K562 (cell line): ENCODE data around the gene UBE2E2. TPM values are rescaled to one million over a fixed set of nuclear protein-coding genes. Genes with fewer than 3 reads are reported as not detected.

Experiments
- ATAC-seq: fragments of 200-7000 bp; cut with Tn5 transposase; 3 replicates; pipeline ENCODE4 v1.9.1; 2020; ENCODE audit warnings: moderate library complexity
- BruUV-seq: library from RNA; stranded (reverse); fragments of 400-500 nt; replicated peaks from 2 replicates; lab custom pipeline; 2021; lab: Mats Ljungman, UMichigan
- CTCF ChIA-PET: fragments of 300-600 bp; formaldehyde crosslinking; extraction: SDS; loops from one replicate; lab custom pipeline; 2021; ENCODE audit warnings: low intra/inter-chr PET ratio; lab: Yijun Ruan, JAX
- POLR2A ChIA-PET: fragments of 300-600, 350-650 bp; sonication (Branson Sonifier 250); formaldehyde crosslinking; extraction: SDS; loops from one replicate; lab custom pipeline; 2021; ENCODE audit warnings: antibody characterized with exemption, inconsistent platforms; lab: Yijun Ruan, JAX
- DNase-seq, 4 experiments: peaks; one replicate each; pipeline versions ENCODE4 v3.0.0 to v3.0.0-alpha.2; 2011 to 2018; ENCODE audit warnings: low spot score in 3 of 4, mixed read lengths in 3 of 4; ENCODE audit errors: extremely low read depth in 1 of 4
- FAIRE-seq: peaks from 2 replicates; lab custom pipeline; 2011; peaks lifted over from hg19 to GRCh38; lab: Jason Lieb, UNC
- H2AFZ ChIP-seq: 2 replicates; pipeline ENCODE4 v1.6.0; 2011; ENCODE audit warnings: low read depth, low read length, control low read depth, inconsistent platforms
- H3K27ac ChIP-seq: fragments of 200-600 bp; 3 replicates; pipeline ENCODE4 v1.8.0; 2011; ENCODE audit warnings: low read depth, mild to moderate bottlenecking, control low read depth, inconsistent platforms, low read length, moderate library complexity, mixed read lengths; ENCODE audit errors: extremely low read depth
- H3K27me3 ChIP-seq, 2 experiments: fragments of 300-600 bp in 1 of 2; 2 replicates in 1 of 2; 3 replicates in 1 of 2; pipeline versions ENCODE4 v1.6.0 to v1.8.0; 2011; ENCODE audit warnings: inconsistent platforms in 2 of 2, low read length in 2 of 2, mild to moderate bottlenecking in 1 of 2, mixed read lengths in 1 of 2, moderate library complexity in 1 of 2; ENCODE audit not compliant: control insufficient read depth in 2 of 2, insufficient read depth in 2 of 2
- H3K36me3 ChIP-seq: fragments of 300-600 bp; 3 replicates; pipeline ENCODE4 v1.8.0; 2011; ENCODE audit warnings: mild to moderate bottlenecking, low read length, inconsistent platforms; ENCODE audit not compliant: control insufficient read depth, insufficient read depth
- H3K4me1 ChIP-seq, 2 experiments: fragments of 200-600 bp in 1 of 2; replicated peaks in 1 of 2; 2 replicates in 1 of 2; 3 replicates in 1 of 2; pipeline versions ENCODE4 v1.5.1 to v1.8.0; 2011; ENCODE audit warnings: inconsistent platforms in 2 of 2, low read length in 2 of 2, mild to moderate bottlenecking in 1 of 2, mixed read lengths in 1 of 2, moderate library complexity in 1 of 2; ENCODE audit not compliant: control insufficient read depth in 2 of 2, insufficient read depth in 2 of 2
- H3K4me2 ChIP-seq: 2 replicates; pipeline ENCODE4 v1.6.1; 2011; ENCODE audit warnings: low read length, control low read depth, inconsistent platforms, mixed read lengths; ENCODE audit not compliant: insufficient read depth
- H3K4me3 ChIP-seq: fragments of 200-600 bp; sonication (generic), shearing (Covaris generic); 2 replicates; pipeline ENCODE4 v1.5.1; 2016; ENCODE audit warnings: control low read depth, inconsistent platforms
- H3K79me2 ChIP-seq: fragments of 200-600 bp; 3 replicates; pipeline ENCODE4 v1.8.0; 2011; ENCODE audit warnings: low read length, inconsistent platforms; ENCODE audit not compliant: control insufficient read depth, insufficient read depth
- H3K9ac ChIP-seq, 2 experiments: 2 replicates each; pipeline versions ENCODE4 v1.6.0 to v1.6.1; 2011; ENCODE audit warnings: low read depth in 2 of 2, low read length in 2 of 2, control low read depth in 1 of 2, inconsistent platforms in 1 of 2, mild to moderate bottlenecking in 1 of 2, mixed read lengths in 1 of 2; ENCODE audit not compliant: insufficient read depth in 1 of 2
- H3K9me1 ChIP-seq: one replicate; pipeline ENCODE4 v1.6.0; 2011; ENCODE audit warnings: inconsistent platforms, mild to moderate bottlenecking, low read length, moderate library complexity; ENCODE audit not compliant: control insufficient read depth, insufficient read depth
- H3K9me3 ChIP-seq: replicated peaks from 2 replicates; pipeline ENCODE4 v1.5.1; 2011; ENCODE audit warnings: low read depth, low read length, inconsistent platforms; ENCODE audit not compliant: control insufficient read depth, insufficient read depth
- H4K20me1 ChIP-seq: replicated peaks from 2 replicates; pipeline ENCODE4 v1.6.1; 2011; ENCODE audit warnings: low read length, inconsistent platforms, mixed read lengths; ENCODE audit not compliant: control insufficient read depth, insufficient read depth
- ARID3A ChIP-seq: IDR thresholded peaks from 2 replicates; pipeline ENCODE4 v1.6.1; 2012; ENCODE audit warnings: low read depth, low read length, improper control_type of control experiment, borderline replicate concordance
- MCM5 ChIP-seq: fragments of 450-650 bp; IDR thresholded peaks from 2 replicates; pipeline ENCODE4 v1.6.1; 2016; ENCODE audit warnings: low read depth
- MLLT1 ChIP-seq, 2 experiments: fragments of 450-650 bp; IDR thresholded peaks; 2 replicates each; pipeline ENCODE4 v1.6.1; 2016
- SREBF1 ChIP-seq: fragments of 150-350 bp; IDR thresholded peaks from 2 replicates; pipeline ENCODE4 v1.6.1; 2014; ENCODE audit warnings: antibody characterized with exemption, low read depth, low read length, borderline replicate concordance
- ZNF217 ChIP-seq: sonication (generic); formaldehyde crosslinking; IDR thresholded peaks from 2 replicates; pipeline ENCODE4 v1.8.0; 2022; ENCODE audit warnings: mild to moderate bottlenecking, missing genetic modification reagents
- ZNF436 ChIP-seq: fragments of 250-450, 450-650 bp; sonication (Bioruptor Pico); formaldehyde crosslinking; IDR thresholded peaks from 2 replicates; pipeline ENCODE4 v1.7.0; 2020; ENCODE audit warnings: mild to moderate bottlenecking
- ZNF77 ChIP-seq: fragments of 250-450 bp; sonication (Bioruptor Pico); IDR thresholded peaks from 2 replicates; pipeline ENCODE4 v1.5.0; 2020
- WGBS: fragments of 100-300 bp; shearing (Covaris generic); methylation state at CpG from one replicate; pipeline ENCODE4 v1.1.6; 2016; ENCODE audit warnings: low coverage, mixed read lengths; ENCODE audit not compliant: insufficient coverage; ENCODE audit errors: missing lambda C conversion rate; 5-methylcytosine and 5-hydroxymethylcytosine counted together
- in situ Hi-C: fragments of 300-500 bp; cut with MboI; formaldehyde crosslinking; loops from 4 replicates; pipeline ENCODE4 v1.15.0; 2018; ENCODE audit warnings: inconsistent platforms, mixed read lengths
- intact Hi-C: fragments of 100-400 bp; cut with micrococcal nuclease; formaldehyde crosslinking; loops from 2 replicates; pipeline ENCODE4 v1.14.2; 2022
- polyA plus RNA-seq, 8 experiments: library from polyadenylated mRNA; depleted of rRNA in 4 of 8; stranded (reverse) in 5 of 8; unstranded in 3 of 8; fragments of >200 nt; fragmentation: Nextera tagmentation in 2 of 8; fragmentation: Illumina TruSeq in 1 of 8; extraction: Ambion mirVana in 2 of 8; extraction: Trizol in 1 of 8; gene quantifications; 2 replicates each; pipeline versions ENCODE4 v1.2.1 to v1.2.3, GENCODE V29; 2011 to 2014; ENCODE audit warnings: inconsistent platforms in 1 of 8, missing spikeins in 1 of 8
- total RNA-seq, 7 experiments: library from RNA; depleted of rRNA in 6 of 7; stranded (reverse); fragments of >200 nt in 6 of 7; fragmentation: Illumina TruSeq in 2 of 7; extraction: Trizol in 2 of 7; gene quantifications; 2 replicates each; pipeline versions ENCODE4 v1.2.1 to v1.2.3, GENCODE V29; 2011 to 2021; ENCODE audit warnings: low replicate concordance in 1 of 7

UBE2E2 gene
- total and polyA plus RNA-seq, 9 of the 15 experiments (the other 6 are each of a cell fraction or from before 2014, with no cell fraction given) = 0.22 to 5.1 (median 1.9) TPM

- Histone ChIP-seq H3K9me3 (no peaks in the 10 kb centered on the region), H3K27me3 (no peaks in the 10 kb centered on the region), H3K27ac (no peak overlapping the region), H3K79me2 (no peaks in the 10 kb centered on the region), H3K4me2 (no peak overlapping the region), H3K36me3 (no peaks in the 10 kb centered on the region), H3K4me3 (no peak overlapping the region), H3K9ac (no peak overlapping the region), H3K4me1 (no peaks in the 10 kb centered on the region), H4K20me1 (no peaks in the 10 kb centered on the region), H2AFZ (no peak overlapping the region), H3K9me1 (no peaks in the 10 kb centered on the region)
- BruUV-seq = no TSS peak
- ChIA-PET CTCF (no interaction called here), POLR2A (no interaction called here)
- TF ChIP-seq ARID3A (no peak), MCM5 (no peak), MLLT1 (IDR thresholded peaks at IDR 0.05) (no peak), SREBF1 (no peak), ZNF217 (CRISPR knock-in tag) (no peak), ZNF77 (no peak), ZNF436 (CRISPR knock-in tag) (no peak)
- ATAC-seq (no peak), FAIRE-seq (no peak), DNase-seq (no peak)
- 2% methylated on average over 4 of the region's 4 CpGs for WGBS
- in situ Hi-C loops = no loop called here
- intact Hi-C loops = no loop called here
These were observed 192.0 kb downstream of the UBE2E2 start for GRCh38 chr3:23395115-23395514.
